HG03469 (cell line): ENCODE data around the gene PTPRN2.
"Not testable (repeated sequence)": the region's sequence is repeated elsewhere in the genome, so short reads cannot be mapped to it uniquely, and the experiment has no call there.

ENCODE experiments used
- ATAC-seq: cut with Tn5 transposase; IDR thresholded peaks from one replicate; pipeline ENCODE4 v1.9.1; 2021; ENCODE audit warnings: mild to moderate bottlenecking, moderate library complexity, moderate number of reproducible peaks; ENCODE audit not compliant: unreplicated experiment

The PTPRN2 gene

GRCh38 chr7:158391541-158391940 lies 196.1 kb downstream of the PTPRN2 start:
- ATAC-seq = no peak

DNA sequence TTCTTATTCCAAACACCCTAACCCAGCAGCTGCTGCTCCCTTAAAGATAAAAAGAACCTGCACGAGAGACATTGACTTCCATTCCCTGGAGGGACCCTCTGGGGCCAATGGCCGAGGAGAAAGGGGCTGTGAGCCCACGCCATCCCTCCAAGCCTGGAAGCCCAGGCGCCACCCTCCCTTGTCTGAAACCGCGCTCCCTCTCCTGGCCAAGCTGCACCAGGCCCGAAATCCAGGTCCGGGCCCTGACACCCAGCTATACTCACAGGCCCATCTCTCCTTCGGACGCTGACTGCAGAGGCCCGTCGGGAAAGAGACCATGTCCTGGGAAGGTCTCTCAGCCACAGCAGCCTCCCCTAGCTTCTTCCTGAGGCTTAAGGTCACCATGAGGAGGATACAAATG lies 196.5 kb downstream of the PTPRN2 start:
- no peak for ATAC-seq

DNA sequence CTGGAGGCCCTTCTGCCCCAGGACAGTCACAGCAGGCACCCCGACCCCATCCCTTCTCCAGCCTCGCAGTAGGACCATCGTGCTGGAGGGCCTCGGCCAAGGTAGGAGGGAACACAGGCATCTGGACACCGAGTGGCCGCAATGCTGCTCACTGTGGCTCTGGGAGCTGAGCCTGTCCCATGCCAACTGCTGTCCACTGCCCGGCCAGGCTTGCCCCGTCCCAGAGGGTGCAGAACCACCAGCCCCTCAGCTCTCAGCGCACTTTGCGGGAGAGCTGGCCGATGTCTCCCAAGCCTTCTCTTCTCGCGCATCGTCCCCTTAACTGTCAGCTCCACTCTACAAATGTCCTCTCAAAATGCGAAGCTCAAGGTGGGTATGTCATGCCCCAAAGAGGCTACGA lies 197.2 kb downstream of the PTPRN2 start:
- no peak for ATAC-seq

DNA sequence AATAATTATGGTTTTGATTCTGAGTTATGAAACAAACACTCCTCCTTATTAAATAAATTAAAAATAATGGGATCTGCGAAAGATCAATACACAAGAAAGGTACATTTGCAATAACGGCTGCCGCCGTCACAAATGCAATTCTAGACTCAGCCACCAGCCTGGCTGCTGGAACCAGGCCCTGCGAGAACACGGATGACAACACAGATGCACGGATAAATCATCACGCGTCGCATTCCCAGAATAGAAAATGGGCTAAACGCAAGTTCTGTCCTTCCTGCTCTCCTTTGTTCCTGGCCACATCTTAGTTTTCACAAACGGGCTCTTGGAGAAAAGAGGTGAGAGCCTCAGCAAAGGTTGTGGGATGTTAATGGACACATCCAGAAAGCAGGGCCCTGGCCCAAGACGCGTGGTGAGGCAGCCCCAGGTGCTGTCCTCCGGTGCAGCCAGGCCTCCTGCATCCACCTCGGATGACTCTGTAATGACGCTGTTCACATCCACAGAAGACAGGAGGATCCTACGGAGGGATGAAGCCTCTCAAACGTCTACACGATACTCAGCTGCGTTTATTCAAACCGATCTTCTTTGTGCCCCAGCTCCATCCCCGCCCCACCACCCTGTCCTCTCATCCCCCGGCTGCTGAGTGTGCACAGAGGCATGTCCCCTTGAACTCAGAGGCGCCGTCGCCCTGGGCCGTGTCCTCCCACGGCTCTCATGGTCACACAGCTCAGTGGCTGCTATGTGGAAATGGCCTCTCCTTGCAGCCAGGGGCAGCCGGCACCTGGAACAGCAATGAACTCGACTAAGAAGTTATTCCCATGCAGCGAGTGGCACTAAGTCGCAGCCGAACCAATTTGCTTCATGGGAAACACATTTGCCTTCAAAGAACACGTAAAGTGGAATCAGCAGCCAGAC lies 197.9 kb downstream of the PTPRN2 start:
- ATAC-seq = no peak

DNA sequence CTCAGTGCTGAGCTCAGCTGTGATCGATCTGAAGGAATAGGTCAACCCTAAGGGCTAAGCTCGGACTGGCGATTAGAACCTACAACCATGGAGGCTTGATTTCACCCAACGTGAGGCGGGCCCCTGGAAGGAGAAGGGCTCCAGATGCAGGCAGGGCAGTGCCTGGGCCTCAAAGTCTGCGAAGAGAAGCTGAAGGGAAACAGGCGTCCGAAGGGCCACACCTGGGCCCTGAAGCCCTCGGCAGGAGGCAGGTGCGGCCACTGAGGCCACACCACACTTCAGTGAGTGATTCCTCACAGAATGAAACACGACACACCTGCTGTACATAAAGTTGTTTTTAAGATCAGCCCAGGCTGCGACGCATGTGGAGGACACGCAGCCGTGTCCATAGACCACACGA lies 198.7 kb downstream of the PTPRN2 start:
- no peak for ATAC-seq

- ATAC-seq = no peak
Measured at GRCh38 chr7:158388072-158388471, 199.6 kb downstream of the PTPRN2 start.

- ATAC-seq = no peak
Measured at GRCh38 chr7:158387546-158387891, 200.1 kb downstream of the PTPRN2 start.

DNA sequence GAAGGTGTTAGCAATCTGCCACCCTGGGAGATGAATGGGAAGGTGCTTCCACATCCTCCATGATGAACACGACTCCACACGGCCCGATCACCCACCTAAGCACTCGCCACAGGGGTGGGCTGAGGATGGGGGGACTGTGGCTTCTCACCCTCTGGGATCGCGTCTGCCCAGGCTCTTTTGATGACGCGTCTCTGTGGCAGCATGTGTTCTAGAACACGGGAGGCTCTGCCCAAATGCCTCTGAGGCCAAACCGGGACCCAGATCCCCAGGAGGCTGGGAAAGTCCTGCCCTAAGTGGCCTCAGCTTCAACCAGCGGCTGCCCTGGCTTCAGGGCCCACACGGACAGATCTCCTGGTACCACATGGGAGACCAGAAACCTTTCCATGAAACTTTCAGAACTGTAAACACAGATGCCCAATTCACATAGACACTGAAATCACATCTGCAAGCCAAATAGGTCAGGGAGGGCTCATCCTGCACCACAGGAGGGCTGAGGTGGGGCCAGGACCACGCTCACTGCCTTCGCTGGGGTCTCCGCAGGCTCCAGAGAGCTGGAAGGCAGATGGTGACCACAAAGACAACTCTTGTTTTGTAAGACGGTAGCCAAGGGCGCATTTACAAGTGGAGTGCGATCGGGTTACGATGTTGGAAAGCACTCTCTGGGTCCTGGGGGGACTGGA lies 200.6 kb downstream of the PTPRN2 start:
- no peak for ATAC-seq

DNA sequence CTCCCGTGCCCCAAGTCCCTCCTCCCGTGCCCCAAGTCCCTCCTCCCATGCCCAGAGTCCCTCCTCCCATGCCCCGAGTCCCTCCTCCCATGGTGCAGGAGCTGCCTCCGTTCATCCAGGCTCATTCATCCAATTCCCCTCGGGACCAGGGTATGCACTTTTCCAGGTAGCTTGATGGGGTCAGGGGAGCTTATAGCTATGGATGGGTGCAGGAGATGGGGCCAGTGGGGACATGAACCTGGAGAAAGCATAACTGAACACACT lies 201.3 kb downstream of the PTPRN2 start:
- no peak for ATAC-seq

- not testable (repeated sequence) for ATAC-seq
Measured at GRCh38 chr7:158385496-158386354, 201.9 kb downstream of the PTPRN2 start.

DNA sequence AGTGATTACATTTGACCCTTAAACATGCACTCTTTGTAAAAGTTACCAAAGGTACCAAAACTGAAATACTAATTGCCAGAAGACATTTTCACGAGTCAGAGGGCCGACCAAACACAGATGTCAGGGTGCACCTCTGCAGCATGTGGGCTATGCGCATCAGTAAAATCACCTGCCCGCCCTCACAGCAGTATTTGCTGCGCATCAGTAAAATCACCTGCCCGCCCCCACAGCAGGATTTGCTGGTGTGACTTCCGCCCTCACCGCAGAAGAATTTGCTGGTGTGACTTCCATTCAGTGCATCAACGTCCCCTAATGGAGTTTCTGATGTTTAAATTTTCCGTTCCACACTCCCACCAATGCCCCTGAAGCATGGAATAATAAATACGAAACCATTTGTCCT lies 202.9 kb downstream of the PTPRN2 start:
- no peak for ATAC-seq

DNA sequence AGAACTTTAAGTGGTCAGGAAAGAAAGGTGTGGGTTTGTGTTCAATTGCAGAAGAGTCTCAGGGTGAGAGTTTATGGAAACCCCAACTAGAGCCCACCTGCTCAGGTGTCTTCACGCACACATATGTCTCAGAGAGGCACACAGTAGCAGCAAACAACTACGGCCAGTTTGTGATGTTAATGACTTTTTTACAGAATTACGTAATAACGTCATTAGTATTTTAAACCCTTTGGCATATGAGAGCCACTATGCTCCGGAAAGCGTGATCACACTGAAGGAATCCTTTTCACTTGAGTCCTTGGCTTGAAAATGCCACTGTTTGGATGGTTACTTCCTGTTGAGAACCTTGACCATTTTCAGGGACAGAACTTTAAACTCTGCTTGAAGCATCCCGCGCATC lies 204.0 kb downstream of the PTPRN2 start:
- ATAC-seq = no peak

DNA sequence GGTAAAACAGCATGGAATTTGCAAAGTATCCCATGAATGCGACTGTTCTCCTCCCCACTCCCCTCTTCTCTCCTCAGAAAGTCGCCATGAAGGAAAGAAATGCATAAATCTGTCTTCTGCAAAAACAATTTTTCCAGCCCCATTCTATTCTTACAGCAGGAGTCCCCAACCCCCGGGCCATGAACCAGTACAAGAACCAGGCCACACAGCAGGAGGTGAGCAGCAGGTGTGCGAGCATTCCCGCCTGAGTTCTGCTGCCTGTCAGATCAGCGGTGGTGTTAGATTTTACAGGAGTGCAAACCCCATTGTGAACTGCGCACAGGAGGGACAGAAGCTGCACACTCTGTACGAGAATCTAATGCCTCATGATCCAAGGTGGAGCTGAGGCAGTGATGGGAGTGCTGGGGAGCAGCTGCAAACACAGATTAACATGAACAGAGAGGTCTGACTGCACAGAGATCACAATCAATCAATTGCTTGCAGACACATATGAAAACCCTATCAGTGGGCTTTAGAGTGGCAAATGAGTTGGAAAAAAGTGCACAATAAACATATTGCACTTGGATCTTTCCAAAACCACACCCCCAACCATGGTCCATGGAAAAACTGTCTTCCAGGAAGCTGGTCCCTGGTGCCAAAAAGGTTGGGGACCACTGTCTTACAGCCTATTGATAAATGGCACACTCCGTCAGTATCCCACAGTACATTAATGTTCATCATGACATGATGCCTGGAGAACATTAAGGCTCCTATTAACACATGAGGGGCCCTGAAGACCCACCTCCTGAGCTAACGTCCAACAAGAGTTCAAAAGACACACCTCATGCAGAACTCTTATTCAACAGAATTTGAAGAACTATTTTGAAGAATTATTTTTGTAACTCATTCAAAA lies 205.0 kb downstream of the PTPRN2 start:
- no peak for ATAC-seq

DNA sequence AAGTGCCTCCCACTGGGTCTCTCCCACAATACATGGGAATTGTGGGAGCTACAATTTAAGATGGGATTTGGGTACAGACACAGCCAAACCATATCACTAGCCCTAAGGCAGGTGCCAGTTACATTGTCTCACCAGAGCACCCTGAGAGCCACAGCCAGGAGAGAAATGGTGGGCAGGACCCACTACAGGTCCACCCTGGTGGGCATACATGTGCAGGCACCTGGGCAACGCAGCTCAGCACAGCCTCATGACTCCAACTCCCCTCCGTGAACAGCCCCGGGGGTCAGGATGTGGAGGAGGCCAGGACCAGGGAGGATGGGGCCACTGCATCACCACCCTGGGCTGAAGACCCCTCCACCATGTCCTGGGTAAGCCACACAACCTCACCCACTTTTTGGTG lies 205.7 kb downstream of the PTPRN2 start:
- no peak for ATAC-seq

DNA sequence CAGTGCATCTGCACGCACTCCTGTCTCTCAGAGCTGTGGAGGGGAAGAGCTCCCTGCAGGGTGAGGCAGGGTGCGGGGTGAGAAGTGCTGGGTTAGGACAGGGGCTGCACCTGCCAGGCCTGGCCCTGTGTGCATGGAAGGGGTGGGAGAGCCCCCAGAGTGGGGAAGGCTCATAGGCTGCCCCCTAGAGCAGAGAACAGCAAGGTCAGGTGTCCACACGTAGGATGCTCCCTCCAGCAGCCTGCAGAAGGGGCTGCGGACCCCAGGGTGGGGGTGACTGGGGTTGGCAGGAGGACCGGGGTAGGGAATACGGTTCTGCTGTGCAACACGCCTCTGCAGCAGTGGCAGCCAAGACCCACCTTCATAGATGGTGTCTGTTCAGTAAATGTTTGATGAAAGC lies 208.6 kb downstream of the PTPRN2 start:
- no peak for ATAC-seq

- ATAC-seq = no peak
Measured at GRCh38 chr7:158377800-158378623, 209.6 kb downstream of the PTPRN2 start.

GRCh38 chr7:158376839-158377186 lies 210.8 kb downstream of the PTPRN2 start:
- ATAC-seq = not testable (repeated sequence)

GRCh38 chr7:158376146-158376838 lies 211.3 kb downstream of the PTPRN2 start:
- not testable (repeated sequence) for ATAC-seq

- no peak for ATAC-seq
Measured at GRCh38 chr7:158375034-158375433, 212.6 kb downstream of the PTPRN2 start.
